GM23338 (cell line): ENCODE data around the gene VDR. TPM values are rescaled to one million over a fixed set of nuclear protein-coding genes. Genes with fewer than 3 reads are reported as not detected.

ENCODE experiments used
- ATAC-seq: fragments of 200-7000 bp; cut with Tn5 transposase; 3 replicates; pipeline ENCODE4 v1.9.1; 2020
- DNase-seq: peaks from one replicate; pipeline ENCODE4 v3.0.0-alpha.2; 2015; ENCODE audit warnings: low spot score
- H2AFZ ChIP-seq: fragments of 200-600 bp; sonication (generic); 2 replicates; pipeline ENCODE4 v1.8.0; 2016; ENCODE audit warnings: antibody characterized with exemption, mild to moderate bottlenecking, moderate library complexity
- H3F3A ChIP-seq: fragments of 200-600 bp; sonication (generic); replicated peaks from 2 replicates; pipeline ENCODE4 v1.8.0; 2017; ENCODE audit warnings: antibody characterized with exemption, mixed run types, low read depth
- H3K27ac ChIP-seq: fragments of 200-600 bp; sonication (generic); 2 replicates; pipeline ENCODE4 v1.6.1; 2016; ENCODE audit warnings: low read depth
- H3K27me3 ChIP-seq: fragments of 200-600 bp; sonication (generic); 2 replicates; pipeline ENCODE4 v1.8.0; 2016; ENCODE audit warnings: mild to moderate bottlenecking, mixed run types, moderate library complexity; ENCODE audit not compliant: insufficient read depth
- H3K36me3 ChIP-seq: fragments of 200-600 bp; sonication (generic); 2 replicates; pipeline ENCODE4 v1.8.0; 2016; ENCODE audit warnings: mild to moderate bottlenecking; ENCODE audit not compliant: insufficient read depth
- H3K4me1 ChIP-seq: fragments of 200-600 bp; sonication (generic); 2 replicates; pipeline ENCODE4 v1.8.0; 2016; ENCODE audit warnings: mild to moderate bottlenecking, moderate library complexity; ENCODE audit not compliant: insufficient read depth
- H3K4me2 ChIP-seq: fragments of 200-600 bp; sonication (generic); 2 replicates; pipeline ENCODE4 v1.7.1; 2017; ENCODE audit warnings: mixed run types
- H3K4me3 ChIP-seq: fragments of 200-600 bp; sonication (generic); 2 replicates; pipeline ENCODE4 v1.6.1; 2016; ENCODE audit warnings: mixed run types
- H3K79me2 ChIP-seq: fragments of 200-600 bp; sonication (generic); replicated peaks from 2 replicates; pipeline ENCODE4 v1.8.0; 2017; ENCODE audit warnings: mild to moderate bottlenecking; ENCODE audit not compliant: insufficient read depth
- H3K9me2 ChIP-seq: fragments of 200-600 bp; sonication (generic); 2 replicates; pipeline ENCODE4 v1.8.0; 2017; ENCODE audit not compliant: insufficient read depth
- H4K20me1 ChIP-seq: fragments of 200-600 bp; sonication (generic); replicated peaks from 2 replicates; pipeline ENCODE4 v1.8.0; 2017; ENCODE audit warnings: mild to moderate bottlenecking; ENCODE audit not compliant: insufficient read depth
- H3K27ac Mint-ChIP-seq: 2 replicates; pipeline ENCODE4 v1.8.0; 2020; ENCODE audit warnings: inconsistent platforms, mild to moderate bottlenecking, moderate library complexity, mixed read lengths
- H3K27me3 Mint-ChIP-seq: 3 replicates; pipeline ENCODE4 v1.8.0; 2022; ENCODE audit warnings: low read depth, mild to moderate bottlenecking, moderate library complexity, mixed read lengths, inconsistent platforms; ENCODE audit not compliant: insufficient read depth, poor library complexity
- H3K36me3 Mint-ChIP-seq: 3 replicates; pipeline ENCODE4 v1.8.0; 2021; ENCODE audit warnings: low read depth, mild to moderate bottlenecking, inconsistent platforms, moderate library complexity, mixed read lengths
- H3K4me1 Mint-ChIP-seq: 3 replicates; pipeline ENCODE4 v1.8.0; 2020; ENCODE audit warnings: mild to moderate bottlenecking, inconsistent platforms, mixed read lengths
- H3K4me3 Mint-ChIP-seq: 3 replicates; pipeline ENCODE4 v1.8.0; 2021; ENCODE audit warnings: moderate library complexity, mild to moderate bottlenecking, inconsistent platforms, mixed read lengths
- H3K9me3 Mint-ChIP-seq: 3 replicates; pipeline ENCODE4 v1.8.0; 2020; ENCODE audit warnings: moderate library complexity, mild to moderate bottlenecking, inconsistent platforms, mixed read lengths
- CREB1 ChIP-seq: fragments of 250-450 bp; sonication (Bioruptor Pico); IDR thresholded peaks from 2 replicates; pipeline ENCODE4 v1.5.0; 2020; ENCODE audit warnings: low read depth, mild to moderate bottlenecking, moderate library complexity
- CTCF ChIP-seq, 2 experiments: fragments of 200-600 bp in 1 of 2; sonication (generic) in 1 of 2; conservative IDR thresholded peaks; 2 replicates each; pipeline versions ENCODE4 v1.5.1 to v1.6.1; 2016 to 2017; ENCODE audit warnings: antibody characterized with exemption in 2 of 2, low read depth in 2 of 2, mild to moderate bottlenecking in 2 of 2, moderate library complexity in 1 of 2
- ETS1 ChIP-seq: IDR thresholded peaks from 2 replicates; pipeline ENCODE4 v1.6.1; 2016; ENCODE audit warnings: antibody characterized with exemption
- EZH2 ChIP-seq: fragments of 200-600 bp; sonication (generic); IDR thresholded peaks from one replicate; pipeline ENCODE4 v1.8.0; 2017; ENCODE audit warnings: antibody characterized with exemption, mild to moderate bottlenecking, low read depth; ENCODE audit not compliant: unreplicated experiment
- JUNB ChIP-seq: IDR thresholded peaks from one replicate; pipeline ENCODE4 v1.6.1; 2016; ENCODE audit warnings: antibody characterized with exemption; ENCODE audit not compliant: unreplicated experiment
- REST ChIP-seq: IDR thresholded peaks from one replicate; pipeline ENCODE4 v1.6.1; 2018; ENCODE audit warnings: antibody characterized with exemption; ENCODE audit not compliant: unreplicated experiment
- ZNF114 ChIP-seq: fragments of 250-450 bp; sonication (Bioruptor Pico); IDR thresholded peaks from 2 replicates; pipeline ENCODE4 v1.5.0; 2020; ENCODE audit warnings: mild to moderate bottlenecking, moderate library complexity
- ZNF331 ChIP-seq: fragments of 250-450 bp; sonication (Bioruptor Pico); IDR thresholded peaks from 2 replicates; pipeline ENCODE4 v1.5.0; 2020; ENCODE audit warnings: low read depth, mild to moderate bottlenecking, moderate library complexity
- polyA plus RNA-seq: library from polyadenylated mRNA; unstranded; fragments of >200 nt; fragmentation: Nextera tagmentation; extraction: Ambion mirVana; gene quantifications from 2 replicates; pipeline ENCODE4 v1.2.1, GENCODE V29; 2016
- total RNA-seq: library from RNA; depleted of rRNA; stranded (reverse); fragments of >200 nt; shearing (Covaris generic); gene quantifications from 2 replicates; pipeline ENCODE4 v1.2.3, GENCODE V29; 2014

Gene VDR
- total and polyA plus RNA-seq, 2 experiments from 2014 or later = 0.37 to 1.4 TPM

- Histone ChIP-seq H3K27ac (no peak overlapping the region), H3K36me3 (no peaks in the 10 kb centered on the region), H3K79me2 (no peaks in the 10 kb centered on the region), H3F3A (no peaks in the 10 kb centered on the region), H3K4me3 (no peak overlapping the region), H3K27me3 (peaks cover 20% of the 10 kb centered on the region; the same call in 1 of the 2 replicates), H3K9me2 (no peaks in the 10 kb centered on the region), H3K4me2 (no peak overlapping the region), H4K20me1 (no peaks in the 10 kb centered on the region), H3K4me1 (peaks cover 16% of the 10 kb centered on the region), H2AFZ (no peak overlapping the region)
- TF ChIP-seq REST = no peak
- ATAC-seq (no peak), DNase-seq (no peak)
- no peaks in the 10 kb centered on the region for H3K9me3 Mint-ChIP-seq
- peaks cover 30% of the 10 kb centered on the region for H3K4me1 Mint-ChIP-seq
- H3K4me3 Mint-ChIP-seq = no peak overlapping the region
- peaks cover 30% of the 10 kb centered on the region for H3K27me3 Mint-ChIP-seq
- no peak overlapping the region for H3K27ac Mint-ChIP-seq
- no peaks in the 10 kb centered on the region; the same call in 2 of the 3 replicates for H3K36me3 Mint-ChIP-seq
Measured at GRCh38 chr12:47944685-47945340, 40.0 kb upstream of the VDR start.

GRCh38 chr12:47943623-47944340 is 39.0 kb upstream of the VDR start:
- H3K27me3 Mint-ChIP-seq = peaks cover 31% of the 10 kb centered on the region
- no peak for ATAC-seq
- no peak for TF ChIP-seq ETS1
- no peak for TF ChIP-seq ZNF331
- TF ChIP-seq ZNF114 (CRISPR knock-in tag) = no peak
- no peak for TF ChIP-seq JUNB
- TF ChIP-seq EZH2 = no peak
- TF ChIP-seq CREB1 = no peak
- no peak for TF ChIP-seq CTCF (conservative IDR thresholded peaks at IDR 0.05; ENCODE audit: low read depth in 2 of 2)

More at GRCh38 chr12:47943623-47944340, 39.0 kb upstream of the VDR start:
- Mint-ChIP-seq H3K9me3 (no peaks in the 10 kb centered on the region), H3K4me3 (no peak overlapping the region), H3K27ac (no peak overlapping the region), H3K4me1 (peaks cover 27% of the 10 kb centered on the region), H3K36me3 (no peaks in the 10 kb centered on the region; the same call in 2 of the 3 replicates)
- Histone ChIP-seq H3K79me2 (no peaks in the 10 kb centered on the region), H3K4me3 (no peak overlapping the region), H3K4me1 (peaks cover 13% of the 10 kb centered on the region), H4K20me1 (no peaks in the 10 kb centered on the region), H3F3A (no peaks in the 10 kb centered on the region), H3K27me3 (peaks cover 20% of the 10 kb centered on the region; the same call in 1 of the 2 replicates), H3K36me3 (no peaks in the 10 kb centered on the region), H3K4me2 (no peak overlapping the region), H2AFZ (peak overlapping the region; percentile 23; the same call in 1 of the 2 replicates), H3K27ac (no peak overlapping the region), H3K9me2 (no peaks in the 10 kb centered on the region)
- DNase-seq = no peak
